Islet precursor cell (in vitro differentiated cells): ENCODE data around the gene ABCF1.

ENCODE experiments used
- DNase-seq: peaks from one replicate; pipeline ENCODE4 v3.0.0-alpha.2; 2018

The ABCF1 gene

GRCh38 chr6:30560930-30561329 is 10.3 kb upstream of the ABCF1 start:
- no peak for DNase-seq

- no peak for DNase-seq
Observed at GRCh38 chr6:30562470-30563425, 8.5 kb upstream of the ABCF1 start.

- no peak for DNase-seq
Observed at GRCh38 chr6:30564114-30564513, 7.1 kb upstream of the ABCF1 start.

GRCh38 chr6:30565772-30566171 is 5.5 kb upstream of the ABCF1 start:
- DNase-seq, result no peak

GRCh38 chr6:30568245-30568644 is 3.0 kb upstream of the ABCF1 start:
- DNase-seq, result no peak

- DNase-seq, result no peak
Observed at GRCh38 chr6:30570263-30570662, 979 bp upstream of the ABCF1 start.

GRCh38 chr6:30570740-30571074 is 535 bp upstream of the ABCF1 start:
- no peak for DNase-seq

GRCh38 chr6:30571762-30572082 is 480 bp downstream of the ABCF1 start:
- no peak for DNase-seq

- DNase-seq, result no peak
Observed at GRCh38 chr6:30572148-30572547, 906 bp downstream of the ABCF1 start.

GRCh38 chr6:30573113-30573512 is 1.9 kb downstream of the ABCF1 start:
- DNase-seq, result no peak

- no peak for DNase-seq
Observed at GRCh38 chr6:30578051-30578450, 6.8 kb downstream of the ABCF1 start.

GRCh38 chr6:30583921-30584320 is 12.7 kb downstream of the ABCF1 start:
- DNase-seq, result no peak

- no peak for DNase-seq
Observed at GRCh38 chr6:30589754-30590358, 18.6 kb downstream of the ABCF1 start.

GRCh38 chr6:30590509-30590908 is 19.3 kb downstream of the ABCF1 start:
- DNase-seq, result no peak

- peak; percentile 95 for DNase-seq
Observed at GRCh38 chr6:30591008-30591407, 19.8 kb downstream of the ABCF1 start.

- DNase-seq, result no peak
Observed at GRCh38 chr6:30592287-30592686, 21.0 kb downstream of the ABCF1 start.

- DNase-seq, result peak; percentile 93
Observed at GRCh38 chr6:30597315-30598144, 26.3 kb downstream of the ABCF1 start.

- DNase-seq, result no peak
Observed at GRCh38 chr6:30598912-30599624, 27.8 kb downstream of the ABCF1 start.

GRCh38 chr6:30599625-30600324 is 28.5 kb downstream of the ABCF1 start:
- no peak for DNase-seq

GRCh38 chr6:30600451-30600961 is 29.3 kb downstream of the ABCF1 start:
- no peak for DNase-seq

- DNase-seq, result no peak
Observed at GRCh38 chr6:30601436-30601814, 30.2 kb downstream of the ABCF1 start.
